ENCODE results near the gene MED29.

The MED29 gene

GRCh38 chr19:39390751-39391437, at the start of gene MED29, which contains the start of gene PAF1:
MED29 (plus strand) TSS chr19:39391378; CDS start chr19:39391423, 45 bp downstream.
PAF1 (minus strand) TSS chr19:39391106; CDS start chr19:39390864, 242 bp downstream.
- Histone ChIP-seq H3K27ac (peak within 1 kb of the TSS; percentile 89 to 99), H3K4me3 (peak within 1 kb of the TSS; percentile 98)
- no peak for TF ChIP-seq CTCF (IDR thresholded peaks at IDR 0.05)
- DNase-seq (ENCODE audit: low spot score), result peak; percentile 99

- H3K4me3 ChIP-seq, result peak within 1 kb of the TSS; percentile 89
- peak; percentile 99 for DNase-seq (ENCODE audit: low spot score)
- H3K27ac ChIP-seq, result peak within 1 kb of the TSS; percentile 79 to 99
- peak; percentile 76 for TF ChIP-seq CTCF (IDR thresholded peaks at IDR 0.05)
These were observed 49.2 kb upstream of the MED29 start, which contains the start of gene SAMD4B for GRCh38 chr19:39341719-39342604. SAMD4B (plus strand) TSS chr19:39342421; CDS start chr19:39356894, 14,473 bp downstream.

- peak; percentile 80 for DNase-seq (ENCODE audit: low spot score)
- no peak for TF ChIP-seq CTCF (IDR thresholded peaks at IDR 0.05)
- H3K4me3 ChIP-seq, result peak overlapping the region; percentile 89
- H3K27ac ChIP-seq, result peak overlapping the region; percentile 79 to 99
These were observed 48.4 kb upstream of the MED29 start for GRCh38 chr19:39342647-39343305.

GRCh38 chr19:39345956-39346355, 45.2 kb upstream of the MED29 start:
- Histone ChIP-seq H3K27ac (no peak overlapping the region), H3K4me3 (no peak overlapping the region)
- no peak for TF ChIP-seq CTCF (IDR thresholded peaks at IDR 0.05)
- DNase-seq (ENCODE audit: low spot score), result no peak

- TF ChIP-seq CTCF (IDR thresholded peaks at IDR 0.05), result no peak
- H3K4me3 ChIP-seq, result no peak overlapping the region
- DNase-seq (ENCODE audit: low spot score), result no peak
- H3K27ac ChIP-seq, result no peak overlapping the region
These were observed 43.6 kb upstream of the MED29 start for GRCh38 chr19:39347332-39348164.

- H3K4me3 ChIP-seq, result no peak overlapping the region
- H3K27ac ChIP-seq, result no peak overlapping the region
- no peak for DNase-seq (ENCODE audit: low spot score)
- no peak for TF ChIP-seq CTCF (IDR thresholded peaks at IDR 0.05)
These were observed 41.9 kb upstream of the MED29 start for GRCh38 chr19:39349326-39349725.

All from coronary artery (tissue), 2 donors.